ENCODE measurements around the gene CD55. TPM values are rescaled to one million over a fixed set of nuclear protein-coding genes. Genes with fewer than 3 reads are reported as not detected.

CD55 gene
- total RNA-seq, 2 experiments from 2014 or later: 100 to 102 TPM

GRCh38 chr1:207298186-207298585, 23.3 kb upstream of the CD55 start:
- no peak for TF ChIP-seq CTCF (IDR thresholded peaks at IDR 0.05)
- Mint-ChIP-seq H3K27me3 (no peaks in the 10 kb centered on the region), H3K9me3 (peaks cover 7% of the 10 kb centered on the region), H3K27ac (no peak overlapping the region), H3K4me3 (no peak overlapping the region), H3K36me3 (ENCODE audit: low read depth) (no peaks in the 10 kb centered on the region), H3K4me1 (ENCODE audit: low read depth) (peaks cover 18% of the 10 kb centered on the region)
- ChIA-PET CTCF (interaction anchor here (0.9 kb wide), 1 partner anchor 107 kb away, joined by 3 read pairs; no protein-coding TSS in a partner anchor), POLR2A (interaction anchor here (0.8 kb wide), 1 partner anchor 11 kb away, joined by 3 read pairs; no protein-coding TSS in a partner anchor)
- intact Hi-C loops (cut with micrococcal nuclease): no loop called here
- DNase-seq (no peak), ATAC-seq (no peak)

GRCh38 chr1:207298636-207299398, 22.7 kb upstream of the CD55 start:
- CTCF ChIA-PET: interaction anchor here (0.9 kb wide), 1 partner anchor 106 kb away, joined by 3 read pairs; no protein-coding TSS in a partner anchor
- no peak for TF ChIP-seq CTCF (IDR thresholded peaks at IDR 0.05)
- POLR2A ChIA-PET: interaction anchor here (0.8 kb wide), 1 partner anchor 12 kb away, joined by 3 read pairs; no protein-coding TSS in a partner anchor
- Mint-ChIP-seq H3K27ac (no peak overlapping the region), H3K9me3 (peaks cover 7% of the 10 kb centered on the region), H3K4me3 (no peak overlapping the region), H3K27me3 (no peaks in the 10 kb centered on the region), H3K36me3 (ENCODE audit: low read depth) (no peaks in the 10 kb centered on the region), H3K4me1 (ENCODE audit: low read depth) (peaks cover 18% of the 10 kb centered on the region)
- DNase-seq (no peak), ATAC-seq (no peak)
- intact Hi-C loops (cut with micrococcal nuclease): no loop called here

- peaks cover 9% of the 10 kb centered on the region for H3K9me3 Mint-ChIP-seq
- CTCF ChIA-PET: no interaction called here
- ATAC-seq (no peak), DNase-seq (no peak)
- no peaks in the 10 kb centered on the region for H3K36me3 Mint-ChIP-seq (ENCODE audit: low read depth)
- peaks cover 18% of the 10 kb centered on the region for H3K4me1 Mint-ChIP-seq (ENCODE audit: low read depth)
- POLR2A ChIA-PET: no interaction called here
- H3K27ac Mint-ChIP-seq: no peak overlapping the region
- no peak for TF ChIP-seq CTCF (IDR thresholded peaks at IDR 0.05)
- no peaks in the 10 kb centered on the region for H3K27me3 Mint-ChIP-seq
- intact Hi-C loops (cut with micrococcal nuclease): no loop called here
- no peak overlapping the region for H3K4me3 Mint-ChIP-seq
Observed at GRCh38 chr1:207300970-207301369, 20.5 kb upstream of the CD55 start.

- POLR2A ChIA-PET: no interaction called here
Observed at GRCh38 chr1:207302618-207303393, 18.7 kb upstream of the CD55 start.

More at GRCh38 chr1:207302618-207303393, 18.7 kb upstream of the CD55 start:
- Mint-ChIP-seq H3K27me3 (no peaks in the 10 kb centered on the region), H3K4me3 (no peak overlapping the region), H3K4me1 (ENCODE audit: low read depth) (peaks cover 17% of the 10 kb centered on the region), H3K9me3 (peaks cover 9% of the 10 kb centered on the region), H3K36me3 (ENCODE audit: low read depth) (no peaks in the 10 kb centered on the region), H3K27ac (no peak overlapping the region)
- TF ChIP-seq CTCF (IDR thresholded peaks at IDR 0.05): no peak
- ATAC-seq: no peak
- no peak for DNase-seq
- CTCF ChIA-PET: no interaction called here
- intact Hi-C loops (cut with micrococcal nuclease): no loop called here

All from activated CD8-positive, alpha-beta T cell treated with anti-CD3 and anti-CD28 coated beads for 36 hours (primary cell).